Mesodermal cell (in vitro differentiated cells): ENCODE measurements around the gene TMEM171.

ENCODE experiments used
- H3K27ac ChIP-seq: 2 replicates; pipeline ENCODE4 v1.7.0; 2013; ENCODE audit warnings: mild to moderate bottlenecking, low read depth, low read length, moderate library complexity; ENCODE audit not compliant: severe bottlenecking
- H3K36me3 ChIP-seq: 2 replicates; pipeline ENCODE4 v1.7.1; 2013; ENCODE audit warnings: mild to moderate bottlenecking, low read length, moderate library complexity; ENCODE audit not compliant: control insufficient read depth, insufficient read depth
- H3K4me1 ChIP-seq: one replicate; pipeline ENCODE4 v1.7.1; 2013; ENCODE audit warnings: mild to moderate bottlenecking, low read length; ENCODE audit not compliant: insufficient read depth, control insufficient read depth, poor library complexity, severe bottlenecking
- H3K4me3 ChIP-seq: 2 replicates; pipeline ENCODE4 v1.7.0; 2013; ENCODE audit warnings: low read length, control low read depth, mild to moderate bottlenecking; ENCODE audit not compliant: insufficient read depth, poor library complexity, severe bottlenecking; ENCODE audit errors: extremely low read depth
- H3K9me3 ChIP-seq: 2 replicates; pipeline ENCODE4 v1.7.1; 2013; ENCODE audit warnings: mild to moderate bottlenecking, low read length, moderate library complexity; ENCODE audit not compliant: control insufficient read depth
- WGBS, 2 experiments: methylation state at CpG; one replicate each; pipeline ENCODE4 v1.1.5; 2013; ENCODE audit warnings: missing lambda C conversion rate in 2 of 2; ENCODE audit not compliant: insufficient coverage in 2 of 2; 5-methylcytosine and 5-hydroxymethylcytosine counted together

TMEM171 gene

DNA sequence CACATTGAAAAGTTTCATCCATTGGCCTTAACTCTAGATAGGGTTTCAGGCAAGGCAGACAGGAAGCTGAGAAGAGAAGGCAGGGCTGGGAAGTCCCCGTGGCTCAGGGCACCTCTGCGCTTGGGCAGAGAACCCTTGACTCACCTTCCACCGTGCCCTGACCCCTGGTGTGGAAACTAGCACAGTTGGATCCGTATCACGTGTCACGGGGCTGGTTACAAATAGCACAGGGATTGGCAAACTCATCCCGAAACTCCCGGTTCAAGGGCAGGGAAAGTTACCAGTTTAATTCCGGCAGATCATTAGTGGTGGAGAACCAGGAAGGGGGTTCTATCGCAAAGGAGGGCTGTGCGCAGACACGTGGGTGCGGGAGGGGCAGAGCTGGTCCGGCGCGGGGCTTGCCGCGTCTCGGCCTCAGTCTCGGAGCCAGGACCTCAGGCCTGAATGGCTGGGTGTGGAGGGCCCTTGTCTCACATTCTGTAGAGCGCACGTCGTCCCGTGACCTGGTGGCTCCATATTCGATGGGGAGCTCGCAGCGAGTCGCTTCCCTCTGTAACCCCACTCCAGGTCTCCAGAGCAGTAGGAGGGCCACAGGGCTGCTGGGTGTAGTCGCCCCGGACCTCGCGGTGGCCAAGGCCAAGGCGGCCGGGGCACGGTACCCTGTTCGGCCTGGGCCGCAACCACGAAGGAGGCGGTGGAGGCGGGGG is 771 bp upstream of the TMEM171 start:
- Histone ChIP-seq H3K9me3 (peaks cover 4% of the 10 kb centered on the region), H3K4me3 (peak overlapping the region; percentile 37), H3K36me3 (no peaks in the 10 kb centered on the region), H3K4me1 (peaks cover 18% of the 10 kb centered on the region), H3K27ac (no peak overlapping the region)
- WGBS, 2 experiments = 52 to 63% methylated on average over 31 to 38 of the region's 40 CpGs

DNA sequence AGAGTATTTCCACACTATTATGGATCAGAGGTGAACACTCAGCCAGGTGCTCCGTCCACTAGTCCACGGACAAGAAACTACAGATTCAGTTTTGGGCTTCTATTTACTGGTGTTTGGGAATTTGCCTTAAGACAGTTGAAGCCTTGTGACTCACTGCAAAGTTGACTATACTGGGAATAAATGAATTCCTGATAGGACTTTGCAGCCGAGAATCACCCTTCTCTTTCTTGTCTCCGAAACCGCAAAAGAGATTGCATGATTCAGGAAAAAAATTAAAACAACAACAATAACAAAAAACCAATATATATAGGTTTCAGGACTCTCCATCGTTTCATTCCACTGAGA is 716 bp downstream of the TMEM171 start:
- Histone ChIP-seq H3K9me3 (peaks cover 4% of the 10 kb centered on the region), H3K36me3 (no peaks in the 10 kb centered on the region), H3K27ac (no peak overlapping the region), H3K4me3 (peak overlapping the region; percentile 37), H3K4me1 (peaks cover 8% of the 10 kb centered on the region)
- WGBS, 2 experiments = 15 to 28% methylated on average over 2 to 3 of the region's 6 CpGs

DNA sequence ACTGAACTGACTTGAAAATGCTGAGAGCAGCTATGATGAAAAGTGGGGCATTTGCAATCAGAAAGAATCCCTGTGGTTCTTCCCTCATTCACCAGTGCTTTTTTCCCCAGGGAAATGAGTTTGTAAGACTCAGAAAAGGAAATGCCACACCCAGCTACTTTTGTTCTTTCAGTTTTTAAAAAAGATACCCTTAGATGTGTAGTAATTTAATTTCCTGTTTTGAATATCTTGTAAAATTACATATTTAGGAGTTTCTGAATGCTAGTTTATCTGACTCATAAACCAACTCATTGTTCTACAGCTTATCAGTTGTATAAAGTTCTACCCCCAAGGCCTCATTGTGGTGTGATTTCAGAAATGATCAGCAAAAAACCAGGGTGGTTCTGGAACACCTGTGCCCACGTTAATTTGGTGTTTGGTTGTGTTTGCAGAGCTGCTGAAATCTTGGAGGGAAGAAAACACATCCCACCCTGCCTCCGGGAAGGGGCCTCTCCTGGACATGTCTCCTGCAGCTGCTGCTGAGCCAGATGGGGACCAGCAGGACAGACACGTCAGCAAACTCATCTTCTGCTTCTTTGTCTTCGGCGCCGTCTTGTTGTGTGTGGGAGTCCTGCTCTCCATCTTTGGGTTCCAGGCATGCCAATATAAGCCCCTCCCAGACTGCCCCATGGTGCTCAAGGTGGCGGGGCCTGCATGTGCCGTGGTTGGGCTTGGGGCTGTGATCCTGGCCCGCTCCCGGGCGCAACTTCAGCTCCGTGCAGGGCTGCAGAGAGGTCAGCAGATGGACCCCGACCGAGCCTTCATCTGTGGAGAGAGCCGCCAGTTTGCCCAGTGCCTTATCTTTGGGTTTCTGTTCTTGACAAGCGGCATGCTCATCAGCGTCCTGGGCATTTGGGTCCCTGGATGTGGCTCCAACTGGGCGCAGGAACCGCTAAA is 2.8 kb downstream of the TMEM171 start:
- Histone ChIP-seq H3K9me3 (no peaks in the 10 kb centered on the region), H3K36me3 (no peaks in the 10 kb centered on the region), H3K27ac (no peak overlapping the region), H3K4me1 (peaks cover 4% of the 10 kb centered on the region), H3K4me3 (no peak overlapping the region)
- 86 to 92% methylated on average over 14 to 17 of the region's 19 CpGs for WGBS, 2 experiments

DNA sequence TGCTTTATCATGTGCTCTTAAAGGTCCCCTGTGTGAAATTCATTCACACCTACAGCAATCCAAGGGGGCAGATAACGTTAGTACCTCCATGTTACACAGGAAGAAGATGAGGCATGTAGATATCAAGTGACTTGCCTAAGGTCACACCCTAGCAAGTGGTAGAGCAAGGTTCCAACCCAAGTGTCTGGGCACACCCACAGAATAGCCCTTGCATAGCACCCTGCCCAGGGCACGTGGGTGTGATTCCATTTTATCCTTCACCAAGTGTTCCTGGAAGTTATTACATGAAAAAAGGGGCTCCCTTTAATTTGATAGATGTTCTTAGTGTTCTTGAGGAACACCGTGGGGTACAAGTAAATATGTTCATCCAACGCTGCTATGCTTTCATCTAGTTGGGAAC is 4.9 kb downstream of the TMEM171 start:
- no peak overlapping the region for H3K4me3 ChIP-seq
- 85 to 93% methylated on average over 3 of the region's 4 CpGs for WGBS, 2 experiments
- peaks cover 4% of the 10 kb centered on the region for H3K4me1 ChIP-seq
- no peaks in the 10 kb centered on the region for H3K9me3 ChIP-seq
- no peaks in the 10 kb centered on the region for H3K36me3 ChIP-seq
- no peak overlapping the region for H3K27ac ChIP-seq

DNA sequence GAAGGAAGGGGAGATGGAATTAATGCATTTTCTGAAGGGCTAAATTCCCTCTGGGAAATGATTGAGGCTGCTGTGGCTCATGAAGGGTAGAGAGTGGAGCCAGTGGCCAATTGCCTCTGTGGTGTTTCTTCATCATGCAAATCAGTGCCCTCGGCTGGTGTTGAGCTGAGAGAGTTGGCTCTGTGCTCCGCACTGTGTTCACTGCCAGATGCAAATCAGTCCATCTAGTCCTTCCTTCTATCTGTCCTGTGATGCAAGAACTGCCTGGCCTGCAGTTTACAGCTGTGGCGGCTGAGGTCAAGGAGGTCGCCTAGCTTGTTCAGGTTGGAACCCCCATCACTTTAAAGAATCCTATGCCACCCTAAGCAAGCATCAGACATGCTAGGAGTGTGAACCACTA is 6.0 kb downstream of the TMEM171 start:
- H3K27ac ChIP-seq = no peak overlapping the region
- 85 to 92% methylated on average over 3 of the region's 4 CpGs for WGBS, 2 experiments
- H3K4me3 ChIP-seq = no peak overlapping the region
- no peaks in the 10 kb centered on the region for H3K9me3 ChIP-seq
- no peaks in the 10 kb centered on the region for H3K36me3 ChIP-seq
- no peaks in the 10 kb centered on the region for H3K4me1 ChIP-seq

DNA sequence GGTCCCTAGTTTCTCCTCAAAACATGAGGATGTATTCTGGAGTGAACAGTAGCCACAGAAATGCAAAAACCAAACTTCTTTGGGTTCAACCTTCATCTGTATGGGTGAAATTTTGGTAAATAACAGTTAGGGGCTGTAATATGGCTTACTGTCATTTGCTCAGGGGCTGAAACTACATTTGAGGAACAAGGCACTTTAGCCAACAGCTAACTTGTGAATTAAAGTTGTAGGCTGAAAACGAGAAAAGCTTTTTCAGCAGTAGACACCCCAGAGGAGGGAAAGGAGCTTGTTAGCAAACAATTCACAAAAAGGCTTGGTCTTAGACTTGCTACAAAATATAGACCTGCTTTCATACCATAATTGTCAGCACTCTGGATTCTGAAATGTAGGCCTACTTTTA is 6.6 kb downstream of the TMEM171 start:
- Histone ChIP-seq H3K36me3 (no peaks in the 10 kb centered on the region), H3K9me3 (no peaks in the 10 kb centered on the region), H3K27ac (no peak overlapping the region), H3K4me1 (no peaks in the 10 kb centered on the region), H3K4me3 (no peak overlapping the region)
- WGBS, 2 experiments = 71% methylated on average over 1 of the region's 1 CpG; no CpG with 5 or more reads in 1 of the 2 experiments

DNA sequence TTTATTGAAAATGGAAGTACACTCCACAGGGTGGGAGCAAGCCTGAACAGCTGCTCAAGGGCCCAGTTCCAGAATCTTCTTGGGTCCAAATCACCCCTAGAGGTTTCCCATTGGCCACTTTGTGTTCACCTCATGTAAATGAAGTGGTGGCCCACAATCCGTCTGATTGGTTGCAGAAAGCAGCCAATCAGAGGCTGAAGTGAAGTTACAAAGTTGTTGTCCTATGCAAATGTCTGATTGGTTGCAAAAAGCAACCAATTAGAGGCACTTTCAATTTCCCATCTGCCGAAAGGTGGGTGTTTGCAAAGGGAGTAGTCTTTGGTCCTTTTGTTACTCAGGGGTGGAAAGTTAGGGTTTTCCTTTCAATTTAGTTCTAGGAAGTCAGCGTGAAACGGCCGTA is 8.8 kb downstream of the TMEM171 start:
- H3K36me3 ChIP-seq = no peaks in the 10 kb centered on the region
- WGBS, 2 experiments = 73 to 100% methylated on average over 1 to 2 of the region's 5 CpGs

DNA sequence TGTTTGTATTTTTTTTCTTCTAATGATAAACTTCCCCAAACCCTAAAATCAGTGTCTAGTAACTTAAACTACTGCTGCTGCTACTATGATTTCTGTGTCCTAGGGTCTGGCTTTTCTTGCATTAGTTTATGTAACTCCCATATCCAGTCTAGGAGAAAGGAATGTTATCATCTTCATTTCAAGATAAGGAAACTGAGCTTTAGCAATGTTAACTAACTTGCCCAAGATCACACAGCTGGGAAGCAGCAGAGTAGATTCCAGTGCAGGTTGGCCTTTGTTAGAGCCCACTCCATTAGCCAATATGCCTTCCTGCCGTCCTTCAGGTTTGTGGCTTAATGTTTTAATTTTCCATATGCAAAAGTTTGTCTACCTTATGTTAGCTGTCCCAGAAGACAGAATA is 10.4 kb downstream of the TMEM171 start:
- peaks cover 9% of the 10 kb centered on the region for H3K4me1 ChIP-seq

More for the DNA sequence above, 8.8 kb downstream of the TMEM171 start:
- no peak overlapping the region for H3K4me3 ChIP-seq
- H3K9me3 ChIP-seq = no peaks in the 10 kb centered on the region
- H3K27ac ChIP-seq = no peak overlapping the region
- H3K4me1 ChIP-seq = no peaks in the 10 kb centered on the region

DNA sequence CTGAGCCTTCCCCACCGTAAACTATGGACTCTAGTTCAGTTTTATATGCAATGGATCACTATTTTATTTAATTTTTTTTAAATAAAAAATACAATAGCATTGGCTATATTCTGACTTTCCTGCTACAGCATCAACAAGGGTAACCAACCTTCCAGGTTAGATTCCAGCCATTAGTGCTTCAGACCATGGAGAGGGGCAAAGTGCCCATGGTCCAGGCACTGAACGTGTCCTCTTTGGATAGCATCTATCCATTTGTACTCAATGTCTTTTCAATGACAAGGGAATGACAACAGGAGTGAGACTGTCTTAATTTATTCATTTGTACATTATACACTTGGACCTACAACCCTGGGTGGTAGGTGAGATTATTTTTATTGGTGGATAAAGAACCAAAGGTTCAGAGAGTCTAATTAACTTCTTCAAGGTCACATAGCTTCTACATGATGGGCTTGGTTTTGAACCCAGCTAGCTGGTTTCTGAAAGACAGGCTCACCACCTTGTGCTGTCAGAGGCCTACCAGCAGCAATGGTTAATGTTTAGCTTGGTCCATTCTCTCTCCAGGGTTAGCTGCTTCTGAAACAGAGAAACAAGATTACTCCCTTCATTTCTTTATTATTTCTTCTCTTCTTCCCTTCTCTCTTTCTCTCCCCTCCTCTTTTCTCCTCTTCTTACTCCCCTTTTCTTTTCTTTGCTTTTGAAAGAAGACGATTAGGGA is 11.5 kb downstream of the TMEM171 start:
- Histone ChIP-seq H3K27ac (no peak overlapping the region), H3K4me3 (no peak overlapping the region), H3K9me3 (no peaks in the 10 kb centered on the region), H3K36me3 (no peaks in the 10 kb centered on the region), H3K4me1 (peaks cover 16% of the 10 kb centered on the region)
- no CpG with 5 or more reads among the region's 3 CpGs for WGBS, 2 experiments

More for the DNA sequence above, 10.4 kb downstream of the TMEM171 start:
- Histone ChIP-seq H3K9me3 (no peaks in the 10 kb centered on the region), H3K27ac (no peak overlapping the region), H3K36me3 (no peaks in the 10 kb centered on the region), H3K4me3 (no peak overlapping the region)
- no CpG with 5 or more reads among the region's 1 CpG for WGBS, 2 experiments

DNA sequence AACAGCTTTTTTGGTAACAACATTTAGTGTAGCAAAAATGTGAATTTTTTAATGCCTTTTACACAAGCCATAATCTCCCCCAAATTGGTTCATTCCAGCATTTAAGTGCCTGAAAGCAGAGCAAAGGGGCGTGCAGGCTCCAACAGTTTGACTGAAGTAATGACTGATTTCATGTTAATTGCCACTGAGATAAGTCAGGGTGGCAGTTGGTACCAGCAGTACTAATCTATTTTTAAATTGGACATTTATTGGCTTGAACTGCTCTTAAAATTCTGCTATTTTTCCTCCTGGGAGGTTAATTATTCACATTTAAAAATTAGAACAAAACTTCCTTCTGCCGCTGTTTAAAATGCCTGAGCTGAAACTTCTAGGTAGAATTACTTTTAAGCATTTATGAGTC is 12.4 kb downstream of the TMEM171 start:
- H3K27ac ChIP-seq = no peak overlapping the region
- H3K4me1 ChIP-seq = peaks cover 16% of the 10 kb centered on the region
- WGBS, 2 experiments = 83 to 100% methylated on average over 1 of the region's 2 CpGs
- no peak overlapping the region for H3K4me3 ChIP-seq
- H3K36me3 ChIP-seq = no peaks in the 10 kb centered on the region
- H3K9me3 ChIP-seq = no peaks in the 10 kb centered on the region
